Liver (tissue), 9 donors: ENCODE measurements around the gene SLC7A14. TPM values are rescaled to one million over a fixed set of nuclear protein-coding genes. Genes with fewer than 3 reads are reported as not detected.

Experiments used
- DNase-seq: peaks from one replicate; pipeline ENCODE4 v3.0.0-alpha.2; 2017; ENCODE audit warnings: low spot score
- H3K27ac ChIP-seq, 2 donors: one replicate each; pipeline ENCODE4 v1.7.0; 2013; ENCODE audit warnings: inconsistent platforms in 2 of 2, low read length in 2 of 2, control low read depth in 1 of 2, low read depth in 1 of 2, mild to moderate bottlenecking in 1 of 2
- H3K27me3 ChIP-seq, 4 donors: one replicate each; pipeline versions ENCODE4 v1.6.1 to v1.7.0; 2013; ENCODE audit warnings: low read length in 3 of 4, inconsistent platforms in 1 of 4, mild to moderate bottlenecking in 1 of 4, moderate library complexity in 1 of 4; ENCODE audit not compliant: control insufficient read depth in 4 of 4, insufficient read depth in 4 of 4
- H3K36me3 ChIP-seq, 4 donors: one replicate each; pipeline versions ENCODE4 v1.6.1 to v1.7.0; 2013; ENCODE audit warnings: low read length in 3 of 4, mild to moderate bottlenecking in 3 of 4, low read depth in 1 of 4, moderate library complexity in 1 of 4; ENCODE audit not compliant: control insufficient read depth in 4 of 4, insufficient read depth in 3 of 4
- H3K4me1 ChIP-seq, 4 donors: one replicate each; pipeline versions ENCODE4 v1.6.1 to v1.7.0; 2013; ENCODE audit warnings: low read length in 3 of 4, mild to moderate bottlenecking in 3 of 4, moderate library complexity in 1 of 4; ENCODE audit not compliant: control insufficient read depth in 4 of 4, insufficient read depth in 4 of 4
- H3K4me3 ChIP-seq, 3 donors: one replicate each; pipeline versions ENCODE4 v1.6.1 to v1.7.0; 2013; ENCODE audit warnings: low read length in 3 of 3, control low read depth in 1 of 3, low read depth in 1 of 3, mild to moderate bottlenecking in 1 of 3
- H3K9ac ChIP-seq, 2 donors: one replicate each; pipeline ENCODE4 v1.7.0; 2013; ENCODE audit warnings: low read length in 2 of 2, mild to moderate bottlenecking in 2 of 2, moderate library complexity in 2 of 2, control low read depth in 1 of 2, low read depth in 1 of 2
- H3K9me3 ChIP-seq, 4 donors: one replicate each; pipeline versions ENCODE4 v1.6.1 to v1.7.0; 2013; ENCODE audit warnings: low read length in 3 of 4; ENCODE audit not compliant: control insufficient read depth in 4 of 4
- EGR1 ChIP-seq, 2 donors: IDR thresholded peaks; 2 replicates each; pipeline ENCODE4 v1.6.1; 2016 to 2018; ENCODE audit warnings: antibody characterized with exemption in 2 of 2, low read depth in 2 of 2
- FOXA1 ChIP-seq: IDR thresholded peaks from 2 replicates; pipeline ENCODE4 v1.6.1; 2016; ENCODE audit warnings: antibody characterized with exemption
- FOXA2 ChIP-seq: IDR thresholded peaks from 2 replicates; pipeline ENCODE4 v1.6.1; 2016; ENCODE audit warnings: antibody characterized with exemption
- GABPA ChIP-seq, 2 donors: IDR thresholded peaks in 1 of 2; conservative IDR thresholded peaks in 1 of 2; 2 replicates each; pipeline ENCODE4 v1.6.1; 2016; ENCODE audit warnings: antibody characterized with exemption in 2 of 2, mild to moderate bottlenecking in 1 of 2, moderate library complexity in 1 of 2
- HNF4A ChIP-seq, 2 donors: conservative IDR thresholded peaks; 2 replicates each; pipeline ENCODE4 v1.6.1; 2016; ENCODE audit warnings: antibody characterized with exemption in 2 of 2, mild to moderate bottlenecking in 2 of 2
- HNF4G ChIP-seq: IDR thresholded peaks from 2 replicates; pipeline ENCODE4 v1.6.1; 2016; ENCODE audit warnings: antibody characterized with exemption
- JUND ChIP-seq, 2 donors: IDR thresholded peaks; 2 replicates each; pipeline ENCODE4 v1.6.1; 2016; ENCODE audit warnings: antibody characterized with exemption in 2 of 2
- NR2F2 ChIP-seq: IDR thresholded peaks from 2 replicates; pipeline ENCODE4 v1.6.1; 2016; ENCODE audit warnings: antibody characterized with exemption
- RAD21 ChIP-seq, 2 donors: IDR thresholded peaks; 2 replicates each; pipeline ENCODE4 v1.6.1; 2016; ENCODE audit warnings: antibody characterized with exemption in 2 of 2, mild to moderate bottlenecking in 2 of 2
- RXRA ChIP-seq, 2 donors: IDR thresholded peaks; 2 replicates each; pipeline ENCODE4 v1.6.1; 2017 to 2018; ENCODE audit warnings: antibody characterized with exemption in 2 of 2, mild to moderate bottlenecking in 1 of 2
- SP1 ChIP-seq: IDR thresholded peaks from 2 replicates; pipeline ENCODE4 v1.6.1; 2018; ENCODE audit warnings: antibody characterized with exemption, mild to moderate bottlenecking
- TAF1 ChIP-seq: conservative IDR thresholded peaks from 2 replicates; pipeline ENCODE4 v1.6.1; 2016; ENCODE audit warnings: antibody characterized with exemption, mild to moderate bottlenecking
- YY1 ChIP-seq: IDR thresholded peaks from 2 replicates; pipeline ENCODE4 v1.6.1; 2016; ENCODE audit warnings: antibody characterized with exemption, mild to moderate bottlenecking
- WGBS: extraction: QIAGEN DNeasy Blood & Tissue Kit; methylation state at CpG from one replicate; pipeline ENCODE4 v1.1.7; 2013; 5-methylcytosine and 5-hydroxymethylcytosine counted together
- polyA plus RNA-seq, 2 donors: library from polyadenylated mRNA; stranded (reverse) in 1 of 2; unstranded in 1 of 2; fragments of 200-250 nt in 1 of 2; fragments of >200 nt in 1 of 2; fragmentation: Nextera tagmentation in 1 of 2; extraction: Ambion mirVana in 1 of 2; gene quantifications; one replicate each; pipeline versions ENCODE4 v1.2.1 to v1.2.3, GENCODE V29; 2013 to 2015
- total RNA-seq, 2 donors: library from RNA; depleted of rRNA; stranded (reverse); fragments of >200 nt; gene quantifications; one replicate each; pipeline ENCODE4 v1.2.3, GENCODE V29; 2014
- TF ChIP-seq, protein P1 (sequence below): IDR thresholded peaks from 2 replicates; pipeline ENCODE4 v1.6.1; 2016; ENCODE audit warnings: antibody characterized with exemption
- TF ChIP-seq, protein P2 (sequence below): IDR thresholded peaks from 2 replicates; pipeline ENCODE4 v1.6.1; 2016; ENCODE audit warnings: antibody characterized with exemption
- TF ChIP-seq, protein P3 (sequence below): fragments of 150-350 bp; IDR thresholded peaks from 2 replicates; pipeline ENCODE4 v1.5.1; 2017; ENCODE audit warnings: improper control_type of control experiment, low read depth, low read length; ENCODE audit not compliant: missing input control
- TF ChIP-seq, protein P4 (sequence below): IDR thresholded peaks from 2 replicates; pipeline ENCODE4 v1.6.1; 2016; ENCODE audit warnings: antibody characterized with exemption, mild to moderate bottlenecking
- TF ChIP-seq, protein P5 (sequence below): IDR thresholded peaks from 2 replicates; pipeline ENCODE4 v1.6.1; 2016; ENCODE audit warnings: antibody characterized with exemption
- donor health status: healthy.
- donor health status: healthy.
- donor health status: healthy.
- donor health status: healthy.
- donor health status: healthy.

Gene SLC7A14
- total and polyA plus RNA-seq, 4 donors: under 0.01 to 0.01 (median under 0.01) TPM; not detected in 1

DNA sequence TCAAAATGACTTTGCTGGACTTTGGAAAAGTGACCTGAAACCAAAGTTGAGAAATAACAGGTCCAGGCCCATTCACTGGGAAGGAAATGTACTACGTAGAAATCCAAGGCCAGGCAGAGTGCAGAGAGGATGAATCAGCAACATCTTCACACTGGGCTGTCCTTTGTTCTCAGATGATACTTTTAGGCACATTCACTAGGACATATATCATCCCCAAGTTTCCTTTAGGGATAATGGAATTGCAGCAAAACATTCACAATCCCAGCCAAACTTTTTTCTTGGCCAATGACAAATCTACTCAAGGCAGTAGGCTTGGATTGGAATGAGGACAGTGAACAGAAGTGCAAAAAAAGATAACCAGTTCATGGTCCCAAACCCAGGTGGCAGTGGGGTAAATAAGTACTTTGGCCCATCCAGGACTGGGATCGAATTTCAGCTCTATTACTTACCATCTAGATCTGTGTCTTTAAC, 92.1 kb downstream of the SLC7A14 start:
- no peak for DNase-seq
- peak overlapping the region; percentile 13 to 39 for H3K27ac ChIP-seq
- H3K9ac ChIP-seq: no peak overlapping the region
- H3K27me3 ChIP-seq: no peaks in the 10 kb centered on the region
- H3K4me3 ChIP-seq: no peak overlapping the region
- WGBS: 36% methylated on average over 2 of the region's 2 CpGs
- no peaks in the 10 kb centered on the region for H3K9me3 ChIP-seq
- H3K4me1 ChIP-seq: peaks cover 3 to 20% (median 17%) of the 10 kb centered on the region in 4 donors
- no peaks in the 10 kb centered on the region for H3K36me3 ChIP-seq
- TF ChIP-seq, protein P1, sequence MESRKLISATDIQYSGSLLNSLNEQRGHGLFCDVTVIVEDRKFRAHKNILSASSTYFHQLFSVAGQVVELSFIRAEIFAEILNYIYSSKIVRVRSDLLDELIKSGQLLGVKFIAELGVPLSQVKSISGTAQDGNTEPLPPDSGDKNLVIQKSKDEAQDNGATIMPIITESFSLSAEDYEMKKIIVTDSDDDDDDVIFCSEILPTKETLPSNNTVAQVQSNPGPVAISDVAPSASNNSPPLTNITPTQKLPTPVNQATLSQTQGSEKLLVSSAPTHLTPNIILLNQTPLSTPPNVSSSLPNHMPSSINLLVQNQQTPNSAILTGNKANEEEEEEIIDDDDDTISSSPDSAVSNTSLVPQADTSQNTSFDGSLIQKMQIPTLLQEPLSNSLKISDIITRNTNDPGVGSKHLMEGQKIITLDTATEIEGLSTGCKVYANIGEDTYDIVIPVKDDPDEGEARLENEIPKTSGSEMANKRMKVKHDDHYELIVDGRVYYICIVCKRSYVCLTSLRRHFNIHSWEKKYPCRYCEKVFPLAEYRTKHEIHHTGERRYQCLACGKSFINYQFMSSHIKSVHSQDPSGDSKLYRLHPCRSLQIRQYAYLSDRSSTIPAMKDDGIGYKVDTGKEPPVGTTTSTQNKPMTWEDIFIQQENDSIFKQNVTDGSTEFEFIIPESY: no peak
- TF ChIP-seq SP1 (peak; percentile 57), FOXA1 (peak; percentile 19), FOXA2 (peak; percentile 63), TAF1 (no peak), GABPA (IDR thresholded peaks at IDR 0.05 in 1 of 2, conservative IDR thresholded peaks at IDR 0.05 in 1 of 2) (no peak), HNF4G (peak; percentile 65), JUND (IDR thresholded peaks at IDR 0.05) (peak; percentile 15 to 77), NR2F2 (no peak), RAD21 (IDR thresholded peaks at IDR 0.05) (peak in 1 of 2 donors; percentile 12), EGR1 (IDR thresholded peaks at IDR 0.05; ENCODE audit: low read depth in 2 of 2) (no peak), RXRA (IDR thresholded peaks at IDR 0.05) (peak; percentile 53 to 84), YY1 (peak; percentile 60), HNF4A (conservative IDR thresholded peaks at IDR 0.05) (peak; percentile 89 to 95)
- TF ChIP-seq, protein P2, sequence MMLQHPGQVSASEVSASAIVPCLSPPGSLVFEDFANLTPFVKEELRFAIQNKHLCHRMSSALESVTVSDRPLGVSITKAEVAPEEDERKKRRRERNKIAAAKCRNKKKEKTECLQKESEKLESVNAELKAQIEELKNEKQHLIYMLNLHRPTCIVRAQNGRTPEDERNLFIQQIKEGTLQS: no peak
- TF ChIP-seq, protein P3, sequence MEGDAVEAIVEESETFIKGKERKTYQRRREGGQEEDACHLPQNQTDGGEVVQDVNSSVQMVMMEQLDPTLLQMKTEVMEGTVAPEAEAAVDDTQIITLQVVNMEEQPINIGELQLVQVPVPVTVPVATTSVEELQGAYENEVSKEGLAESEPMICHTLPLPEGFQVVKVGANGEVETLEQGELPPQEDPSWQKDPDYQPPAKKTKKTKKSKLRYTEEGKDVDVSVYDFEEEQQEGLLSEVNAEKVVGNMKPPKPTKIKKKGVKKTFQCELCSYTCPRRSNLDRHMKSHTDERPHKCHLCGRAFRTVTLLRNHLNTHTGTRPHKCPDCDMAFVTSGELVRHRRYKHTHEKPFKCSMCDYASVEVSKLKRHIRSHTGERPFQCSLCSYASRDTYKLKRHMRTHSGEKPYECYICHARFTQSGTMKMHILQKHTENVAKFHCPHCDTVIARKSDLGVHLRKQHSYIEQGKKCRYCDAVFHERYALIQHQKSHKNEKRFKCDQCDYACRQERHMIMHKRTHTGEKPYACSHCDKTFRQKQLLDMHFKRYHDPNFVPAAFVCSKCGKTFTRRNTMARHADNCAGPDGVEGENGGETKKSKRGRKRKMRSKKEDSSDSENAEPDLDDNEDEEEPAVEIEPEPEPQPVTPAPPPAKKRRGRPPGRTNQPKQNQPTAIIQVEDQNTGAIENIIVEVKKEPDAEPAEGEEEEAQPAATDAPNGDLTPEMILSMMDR: no peak
- TF ChIP-seq, protein P4, sequence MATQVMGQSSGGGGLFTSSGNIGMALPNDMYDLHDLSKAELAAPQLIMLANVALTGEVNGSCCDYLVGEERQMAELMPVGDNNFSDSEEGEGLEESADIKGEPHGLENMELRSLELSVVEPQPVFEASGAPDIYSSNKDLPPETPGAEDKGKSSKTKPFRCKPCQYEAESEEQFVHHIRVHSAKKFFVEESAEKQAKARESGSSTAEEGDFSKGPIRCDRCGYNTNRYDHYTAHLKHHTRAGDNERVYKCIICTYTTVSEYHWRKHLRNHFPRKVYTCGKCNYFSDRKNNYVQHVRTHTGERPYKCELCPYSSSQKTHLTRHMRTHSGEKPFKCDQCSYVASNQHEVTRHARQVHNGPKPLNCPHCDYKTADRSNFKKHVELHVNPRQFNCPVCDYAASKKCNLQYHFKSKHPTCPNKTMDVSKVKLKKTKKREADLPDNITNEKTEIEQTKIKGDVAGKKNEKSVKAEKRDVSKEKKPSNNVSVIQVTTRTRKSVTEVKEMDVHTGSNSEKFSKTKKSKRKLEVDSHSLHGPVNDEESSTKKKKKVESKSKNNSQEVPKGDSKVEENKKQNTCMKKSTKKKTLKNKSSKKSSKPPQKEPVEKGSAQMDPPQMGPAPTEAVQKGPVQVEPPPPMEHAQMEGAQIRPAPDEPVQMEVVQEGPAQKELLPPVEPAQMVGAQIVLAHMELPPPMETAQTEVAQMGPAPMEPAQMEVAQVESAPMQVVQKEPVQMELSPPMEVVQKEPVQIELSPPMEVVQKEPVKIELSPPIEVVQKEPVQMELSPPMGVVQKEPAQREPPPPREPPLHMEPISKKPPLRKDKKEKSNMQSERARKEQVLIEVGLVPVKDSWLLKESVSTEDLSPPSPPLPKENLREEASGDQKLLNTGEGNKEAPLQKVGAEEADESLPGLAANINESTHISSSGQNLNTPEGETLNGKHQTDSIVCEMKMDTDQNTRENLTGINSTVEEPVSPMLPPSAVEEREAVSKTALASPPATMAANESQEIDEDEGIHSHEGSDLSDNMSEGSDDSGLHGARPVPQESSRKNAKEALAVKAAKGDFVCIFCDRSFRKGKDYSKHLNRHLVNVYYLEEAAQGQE: peak; percentile 57
- TF ChIP-seq, protein P5, sequence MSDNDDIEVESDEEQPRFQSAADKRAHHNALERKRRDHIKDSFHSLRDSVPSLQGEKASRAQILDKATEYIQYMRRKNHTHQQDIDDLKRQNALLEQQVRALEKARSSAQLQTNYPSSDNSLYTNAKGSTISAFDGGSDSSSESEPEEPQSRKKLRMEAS: no peak
